K562 (cell line): ENCODE measurements around the gene SRPRA. TPM values are rescaled to one million over a fixed set of nuclear protein-coding genes. Genes with fewer than 3 reads are reported as not detected.
A peak's percentile ranks its signal among the peaks of the same experiment; 100 is the strongest.

Source experiments
- BCOR ChIP-seq: fragments of 450-650 bp; IDR thresholded peaks from 2 replicates; pipeline ENCODE4 v1.6.1; 2016
- CBFA2T2 ChIP-seq: fragments of 450-650 bp; conservative IDR thresholded peaks from 2 replicates; pipeline ENCODE4 v1.6.1; 2017; ENCODE audit warnings: mild to moderate bottlenecking
- CBX5 ChIP-seq: IDR thresholded peaks from 2 replicates; pipeline ENCODE4 v1.6.1; 2014; ENCODE audit warnings: low read depth, borderline replicate concordance
- EGR1 ChIP-seq: fragments of 450-650 bp; conservative IDR thresholded peaks from 2 replicates; pipeline ENCODE4 v1.6.1; 2017; ENCODE audit warnings: mild to moderate bottlenecking
- FOXJ3 ChIP-seq: sonication (generic); formaldehyde crosslinking; IDR thresholded peaks from 2 replicates; pipeline ENCODE4 v1.4.0; 2020; ENCODE audit warnings: mild to moderate bottlenecking, missing genetic modification reagents
- GATA2 ChIP-seq: sonication (generic); formaldehyde crosslinking; IDR thresholded peaks from 2 replicates; pipeline ENCODE4 v1.4.0; 2020; ENCODE audit warnings: mild to moderate bottlenecking, missing genetic modification reagents
- GATAD2B ChIP-seq: fragments of 450-650 bp; IDR thresholded peaks from 2 replicates; pipeline ENCODE4 v1.6.1; 2017; ENCODE audit warnings: mild to moderate bottlenecking, borderline replicate concordance
- GMEB1 ChIP-seq: fragments of 250-450 bp; sonication (Bioruptor Pico); IDR thresholded peaks from 2 replicates; pipeline ENCODE4 v1.4.0; 2020; ENCODE audit warnings: mild to moderate bottlenecking
- HDAC6 ChIP-seq: IDR thresholded peaks from 2 replicates; pipeline ENCODE4 v1.6.1; 2012; ENCODE audit warnings: low read depth, mild to moderate bottlenecking, control low read depth, inconsistent platforms, low read length, moderate library complexity
- KDM4B ChIP-seq, 2 experiments: fragments of 450-650 bp in 1 of 2; sonication (generic) in 1 of 2; IDR thresholded peaks; 2 replicates each; pipeline ENCODE4 v1.6.1; 2016 to 2017; ENCODE audit warnings: borderline replicate concordance in 2 of 2, antibody characterized with exemption in 1 of 2, low read depth in 1 of 2, mild to moderate bottlenecking in 1 of 2
- MAX ChIP-seq: sonication (generic); formaldehyde crosslinking; IDR thresholded peaks from 2 replicates; pipeline ENCODE4 v1.9.0; 2022; ENCODE audit warnings: mild to moderate bottlenecking, missing genetic modification reagents
- PML ChIP-seq: IDR thresholded peaks from 2 replicates; pipeline ENCODE4 v1.6.1; 2012; ENCODE audit warnings: low read length, inconsistent platforms
- RFX1 ChIP-seq: fragments of 450-650 bp; IDR thresholded peaks from 2 replicates; pipeline ENCODE4 v1.6.1; 2016; ENCODE audit warnings: mild to moderate bottlenecking, moderate library complexity
- SIRT6 ChIP-seq: IDR thresholded peaks from one replicate; pipeline ENCODE4 v1.6.1; 2012; ENCODE audit warnings: low read depth, mild to moderate bottlenecking, control low read depth, inconsistent platforms, low read length, moderate library complexity
- TCF7 ChIP-seq: sonication (generic); IDR thresholded peaks from 2 replicates; pipeline ENCODE4 v1.6.1; 2016; ENCODE audit warnings: antibody characterized with exemption, borderline replicate concordance
- UBTF ChIP-seq, 2 experiments: IDR thresholded peaks; 2 replicates each; pipeline ENCODE4 v1.6.1; 2012; ENCODE audit warnings: improper control_type of control experiment in 2 of 2, low read depth in 2 of 2, low read length in 2 of 2, borderline replicate concordance in 1 of 2
- XRCC4 ChIP-seq: IDR thresholded peaks from one replicate; pipeline ENCODE4 v1.6.1; 2011; ENCODE audit not compliant: insufficient read depth, insufficient read length; ENCODE audit errors: extremely low read depth
- ZBTB26 ChIP-seq: fragments of 450-650 bp; formaldehyde crosslinking; IDR thresholded peaks from 2 replicates; pipeline ENCODE4 v1.4.0; 2022; ENCODE audit warnings: missing genetic modification characterization
- ZBTB34 ChIP-seq: fragments of 250-450 bp; sonication (Bioruptor Pico); IDR thresholded peaks from 2 replicates; pipeline ENCODE4 v1.8.0; 2021; ENCODE audit warnings: mild to moderate bottlenecking, moderate library complexity
- ZEB2 ChIP-seq: fragments of 450-650 bp; IDR thresholded peaks from 2 replicates; pipeline ENCODE4 v1.6.1; 2016
- ZFX ChIP-seq: sonication (generic); formaldehyde crosslinking; IDR thresholded peaks from 2 replicates; pipeline ENCODE4 v1.8.0; 2022; ENCODE audit warnings: mild to moderate bottlenecking, missing genetic modification reagents, moderate library complexity
- ZNF282 ChIP-seq: sonication (generic); formaldehyde crosslinking; IDR thresholded peaks from 2 replicates; pipeline ENCODE4 v1.8.1; 2023; ENCODE audit warnings: missing genetic modification reagents
- ZNF668 ChIP-seq: fragments of 250-450 bp; sonication (Bioruptor Pico); IDR thresholded peaks from 2 replicates; pipeline ENCODE4 v1.8.0; 2022; ENCODE audit warnings: mild to moderate bottlenecking, inconsistent platforms
- polyA plus RNA-seq, 8 experiments: library from polyadenylated mRNA; depleted of rRNA in 4 of 8; stranded (reverse) in 5 of 8; unstranded in 3 of 8; fragments of >200 nt; fragmentation: Nextera tagmentation in 2 of 8; fragmentation: Illumina TruSeq in 1 of 8; extraction: Ambion mirVana in 2 of 8; extraction: Trizol in 1 of 8; gene quantifications; 2 replicates each; pipeline versions ENCODE4 v1.2.1 to v1.2.3, GENCODE V29; 2011 to 2014; ENCODE audit warnings: inconsistent platforms in 1 of 8, missing spikeins in 1 of 8
- total RNA-seq, 7 experiments: library from RNA; depleted of rRNA in 6 of 7; stranded (reverse); fragments of >200 nt in 6 of 7; fragmentation: Illumina TruSeq in 2 of 7; extraction: Trizol in 2 of 7; gene quantifications; 2 replicates each; pipeline versions ENCODE4 v1.2.1 to v1.2.3, GENCODE V29; 2011 to 2021; ENCODE audit warnings: low replicate concordance in 1 of 7

The SRPRA gene
- total and polyA plus RNA-seq, 9 of the 15 experiments (the other 6 are each of a cell fraction or from before 2014, with no cell fraction given): 33.5 to 124 (median 80.0) TPM

GRCh38 chr11:126303623-126304456 lies 35.1 kb upstream of the SRPRA start, which contains the start of gene DCPS (continued):
- TF ChIP-seq HDAC6 (no peak), KDM4B (IDR thresholded peaks at IDR 0.05; ENCODE audit: borderline replicate concordance in 2 of 2, low read depth in 1 of 2) (no peak; a peak in 1 of 4 replicates), GATAD2B (no peak), ZBTB26 (CRISPR knock-in tag) (no peak), PML (peak; percentile 64), BCOR (peak; percentile 45; the same call in 1 of the 2 replicates), FOXJ3 (CRISPR knock-in tag) (no peak), ZNF282 (CRISPR knock-in tag) (no peak), SIRT6 (no peak), ZNF668 (CRISPR knock-in tag) (no peak), GATA2 (CRISPR knock-in tag) (no peak), RFX1 (no peak), ZEB2 (no peak), EGR1 (peak; percentile 57), MAX (CRISPR knock-in tag) (peak; percentile 83), ZBTB34 (CRISPR knock-in tag) (no peak), TCF7 (no peak), CBFA2T2 (no peak), UBTF (IDR thresholded peaks at IDR 0.05; ENCODE audit: borderline replicate concordance in 1 of 2, low read depth in 2 of 2, low read length in 2 of 2) (peak in 1 of 2 experiments; percentile 72; a peak in 1 of 4 replicates), GMEB1 (CRISPR knock-in tag) (no peak), ZFX (CRISPR knock-in tag) (peak; percentile 100), CBX5 (no peak), XRCC4 (no peak)
